GM12878 (cell line): Measurements from ENCODE around the gene CCDC187. TPM values are rescaled to one million over a fixed set of nuclear protein-coding genes. Genes with fewer than 3 reads are reported as not detected.

Experiments
- ATAC-seq: fragments of 200-7000 bp; cut with Tn5 transposase; 3 replicates; pipeline ENCODE4 v1.9.1; 2020; ENCODE audit warnings: mild to moderate bottlenecking, moderate library complexity
- BruUV-seq: library from RNA; stranded (reverse); fragments of 400-500 nt; replicated peaks from 2 replicates; lab custom pipeline; 2021; lab: Mats Ljungman, UMichigan
- CTCF ChIA-PET: fragments of 300-600 bp; sonication (Branson Sonifier 250); formaldehyde crosslinking; extraction: SDS; loops from one replicate; lab custom pipeline; 2021; ENCODE audit warnings: inconsistent platforms; lab: Yijun Ruan, JAX
- POLR2A ChIA-PET: fragments of 350-600 bp; formaldehyde crosslinking; extraction: SDS; loops from one replicate; lab custom pipeline; 2021; ENCODE audit warnings: inconsistent platforms; lab: Charles Lee
- RAD21 ChIA-PET: fragments of 300-600 bp; sonication (Branson Sonifier 250); formaldehyde crosslinking; loops from one replicate; lab custom pipeline; 2023; ENCODE audit warnings: antibody characterized with exemption; ENCODE audit not compliant: unreplicated experiment; lab: Charles Lee
- SMC1A ChIA-PET: fragments of 300-600 bp; sonication (Branson Sonifier 250); formaldehyde crosslinking; loops from one replicate; lab custom pipeline; 2023; ENCODE audit not compliant: unreplicated experiment, uncharacterized antibody; lab: Charles Lee
- DNase-seq: peaks from one replicate; pipeline ENCODE4 v3.0.0-alpha.2; 2011; ENCODE audit warnings: low read depth, low spot score
- FAIRE-seq: peaks from 3 replicates; lab custom pipeline; 2011; peaks lifted over from hg19 to GRCh38; lab: Jason Lieb, UNC
- H2AFZ ChIP-seq: 2 replicates; pipeline ENCODE4 v1.6.0; 2011; ENCODE audit warnings: low read depth, low read length, control low read depth; ENCODE audit not compliant: control insufficient read depth
- H3K27ac ChIP-seq: 2 replicates; pipeline ENCODE4 v1.5.1; 2011; ENCODE audit warnings: control low read depth; ENCODE audit not compliant: control insufficient read depth, insufficient read depth
- H3K27me3 ChIP-seq, 2 experiments: replicated peaks in 1 of 2; 2 replicates each; pipeline versions ENCODE4 v1.6.0 to v1.6.1; 2011; ENCODE audit warnings: low read length in 1 of 2; ENCODE audit not compliant: control insufficient read depth in 2 of 2, insufficient read depth in 2 of 2
- H3K36me3 ChIP-seq, 2 experiments: 2 replicates each; pipeline ENCODE4 v1.5.1; 2011; ENCODE audit warnings: low read length in 1 of 2; ENCODE audit not compliant: control insufficient read depth in 2 of 2, insufficient read depth in 2 of 2
- H3K4me1 ChIP-seq: 2 replicates; pipeline ENCODE4 v1.6.1; 2011; ENCODE audit warnings: mild to moderate bottlenecking, low read length, moderate library complexity, mixed read lengths; ENCODE audit not compliant: control insufficient read depth, insufficient read depth
- H3K4me2 ChIP-seq: 2 replicates; pipeline ENCODE4 v1.6.0; 2011; ENCODE audit warnings: control low read depth; ENCODE audit not compliant: control insufficient read depth, insufficient read depth
- H3K4me3 ChIP-seq: fragments of 200-600 bp; sonication (generic); 2 replicates; pipeline ENCODE4 v1.5.1; 2016
- H3K79me2 ChIP-seq: 2 replicates; pipeline ENCODE4 v1.6.0; 2011; ENCODE audit warnings: low read length; ENCODE audit not compliant: control insufficient read depth, insufficient read depth
- H3K9ac ChIP-seq: 2 replicates; pipeline ENCODE4 v1.8.0; 2011; ENCODE audit warnings: low read length, control low read depth, mixed read lengths; ENCODE audit not compliant: control insufficient read depth, insufficient read depth
- H3K9me3 ChIP-seq: replicated peaks from 3 replicates; pipeline ENCODE4 v1.5.1; 2011; ENCODE audit warnings: mild to moderate bottlenecking, low read length; ENCODE audit not compliant: control insufficient read depth, insufficient read depth
- H4K20me1 ChIP-seq: 2 replicates; pipeline ENCODE4 v1.6.0; 2011; ENCODE audit not compliant: control insufficient read depth, insufficient read depth
- CREM ChIP-seq: IDR thresholded peaks from 2 replicates; pipeline ENCODE4 v1.6.1; 2014; ENCODE audit warnings: antibody characterized with exemption, low read depth
- HCFC1 ChIP-seq: fragments of 150-350 bp; IDR thresholded peaks from 2 replicates; pipeline ENCODE4 v1.6.1; 2014; ENCODE audit warnings: low read length
- IKZF1 ChIP-seq: fragments of 450-650 bp; conservative IDR thresholded peaks from 2 replicates; pipeline ENCODE4 v1.6.1; 2017; ENCODE audit warnings: antibody characterized with exemption, mild to moderate bottlenecking
- KLF5 ChIP-seq: fragments of 450-650 bp; IDR thresholded peaks from 2 replicates; pipeline ENCODE4 v1.6.1; 2014; ENCODE audit warnings: mild to moderate bottlenecking; ENCODE audit not compliant: partially characterized antibody
- MEF2A ChIP-seq: IDR thresholded peaks from 2 replicates; pipeline ENCODE4 v1.6.1; 2011; ENCODE audit warnings: low read depth, mild to moderate bottlenecking, low read length, moderate library complexity; ENCODE audit not compliant: insufficient read depth
- MLLT1 ChIP-seq: fragments of 450-650 bp; IDR thresholded peaks from 2 replicates; pipeline ENCODE4 v1.6.1; 2016; ENCODE audit warnings: mild to moderate bottlenecking
- MXI1 ChIP-seq: fragments of 150-350 bp; IDR thresholded peaks from 2 replicates; pipeline ENCODE4 v1.6.1; 2011; ENCODE audit warnings: low read depth, mild to moderate bottlenecking, inconsistent platforms, low read length, improper control_type of control experiment
- NFXL1 ChIP-seq: fragments of 450-650 bp; IDR thresholded peaks from 2 replicates; pipeline ENCODE4 v1.6.1; 2017; ENCODE audit warnings: antibody characterized with exemption, mild to moderate bottlenecking, borderline replicate concordance
- NR2C1 ChIP-seq: fragments of 450-650 bp; IDR thresholded peaks from 2 replicates; pipeline ENCODE4 v1.6.1; 2017; ENCODE audit warnings: antibody characterized with exemption, mild to moderate bottlenecking, moderate library complexity
- POU2F2 ChIP-seq: IDR thresholded peaks from 3 replicates; pipeline ENCODE4 v1.6.1; 2011; ENCODE audit warnings: low read depth, mild to moderate bottlenecking, low read length, borderline replicate concordance
- RAD21 ChIP-seq: IDR thresholded peaks from 2 replicates; pipeline ENCODE4 v1.6.1; 2011; ENCODE audit warnings: mild to moderate bottlenecking, low read depth, low read length, moderate library complexity; ENCODE audit not compliant: insufficient read depth
- SMAD5 ChIP-seq: IDR thresholded peaks from 2 replicates; pipeline ENCODE4 v1.6.1; 2016; ENCODE audit warnings: antibody characterized with exemption, low read depth
- TBL1XR1 ChIP-seq: IDR thresholded peaks from 2 replicates; pipeline ENCODE4 v1.6.1; 2012; ENCODE audit warnings: low read depth, low read length, improper control_type of control experiment
- WRNIP1 ChIP-seq: IDR thresholded peaks from 2 replicates; pipeline ENCODE4 v1.6.1; 2011; ENCODE audit warnings: low read depth, low read length, improper control_type of control experiment, borderline replicate concordance
- ZNF217 ChIP-seq: fragments of 450-650 bp; IDR thresholded peaks from 2 replicates; pipeline ENCODE4 v1.6.1; 2017; ENCODE audit warnings: antibody characterized with exemption, mild to moderate bottlenecking
- ZNF384 ChIP-seq: IDR thresholded peaks from 2 replicates; pipeline ENCODE4 v1.6.1; 2012; ENCODE audit warnings: low read depth, mild to moderate bottlenecking, low read length, improper control_type of control experiment, borderline replicate concordance
- WGBS: methylation state at CpG from one replicate; pipeline ENCODE4 v1.1.6; 2016; ENCODE audit warnings: low lambda C conversion rate; ENCODE audit not compliant: insufficient replicate concordance, insufficient coverage; ENCODE audit errors: missing lambda C conversion rate; 5-methylcytosine and 5-hydroxymethylcytosine counted together
- in situ Hi-C: fragments of 300-500 bp; cut with MboI; formaldehyde crosslinking; loops from 9 replicates; pipeline ENCODE4 v1.14.3; 2018; ENCODE audit warnings: mixed read lengths
- intact Hi-C: fragments of 100-400 bp; cut with micrococcal nuclease; formaldehyde crosslinking; loops from one replicate; pipeline ENCODE4 v1.14.2; 2022; ENCODE audit not compliant: unreplicated experiment
- polyA plus RNA-seq, 11 experiments: library from polyadenylated mRNA; depleted of rRNA in 4 of 11; unstranded in 6 of 11; stranded (reverse) in 5 of 11; fragments of >200 nt; fragmentation: Nextera tagmentation in 4 of 11; fragmentation: Illumina TruSeq in 1 of 11; extraction: Ambion mirVana in 4 of 11; extraction: Trizol in 1 of 11; gene quantifications; 1 replicate in 1 of 11; 2 replicates in 10 of 11; pipeline versions ENCODE4 v1.2.1 to v1.2.3, GENCODE V29; 2011 to 2016; ENCODE audit warnings: inconsistent platforms in 2 of 11, missing spikeins in 2 of 11, low read depth in 1 of 11
- total RNA-seq, 4 experiments: library from RNA; depleted of rRNA in 3 of 4; stranded (reverse); fragments of >200 nt in 3 of 4; fragmentation: Illumina TruSeq in 1 of 4; extraction: Trizol in 1 of 4; gene quantifications; 2 replicates each; pipeline versions ENCODE4 v1.2.1 to v1.2.3, GENCODE V29; 2013 to 2021

Gene CCDC187
- total and polyA plus RNA-seq, 10 of the 15 experiments (the other 5 are each of a cell fraction or from before 2014, with no cell fraction given), result 0.04 to 0.23 (median 0.04) TPM; not detected in 7

- Histone ChIP-seq H3K36me3 (no peaks in the 10 kb centered on the region), H3K9ac (no peak overlapping the region), H3K4me1 (no peaks in the 10 kb centered on the region), H3K9me3 (no peaks in the 10 kb centered on the region), H3K4me2 (no peak overlapping the region), H3K27ac (no peak overlapping the region), H3K4me3 (no peak overlapping the region), H4K20me1 (no peaks in the 10 kb centered on the region), H2AFZ (no peak overlapping the region), H3K27me3 (no peaks in the 10 kb centered on the region; a peak in 1 of 4 replicates), H3K79me2 (no peaks in the 10 kb centered on the region)
- no TSS peak for BruUV-seq
- in situ Hi-C loops, result no loop called here
- FAIRE-seq (no peak), DNase-seq (no peak), ATAC-seq (no peak)
- 41% methylated on average over 21 of the region's 21 CpGs for WGBS
- ChIA-PET CTCF (no interaction called here), RAD21 (interaction anchor here (1.4 kb wide), 1 partner anchor 140 kb away, joined by 3 read pairs; no protein-coding TSS in a partner anchor), SMC1A (no interaction called here), POLR2A (interaction anchor here (0.6 kb wide), 1 partner anchor 210 kb away, joined by 3 read pairs; no protein-coding TSS in a partner anchor)
- TF ChIP-seq MLLT1 (no peak), RAD21 (no peak), KLF5 (no peak), HCFC1 (no peak), ZNF217 (no peak), CREM (no peak), WRNIP1 (no peak), POU2F2 (no peak), MXI1 (no peak), ZNF384 (no peak), NR2C1 (no peak), IKZF1 (no peak), SMAD5 (no peak), TBL1XR1 (no peak), NFXL1 (no peak), MEF2A (no peak)
- intact Hi-C loops, result no loop called here
Measured at GRCh38 chr9:136344544-136345280, 40.8 kb upstream of the CCDC187 start.
